K562 (cell line): ENCODE results near the gene AP1S3. TPM values are rescaled to one million over a fixed set of nuclear protein-coding genes. Genes with fewer than 3 reads are reported as not detected.

ENCODE experiments used
- ATAC-seq: fragments of 200-7000 bp; cut with Tn5 transposase; 3 replicates; pipeline ENCODE4 v1.9.1; 2020; ENCODE audit warnings: moderate library complexity
- BruUV-seq: library from RNA; stranded (reverse); fragments of 400-500 nt; replicated peaks from 2 replicates; lab custom pipeline; 2021; lab: Mats Ljungman, UMichigan
- CTCF ChIA-PET: fragments of 300-600 bp; formaldehyde crosslinking; extraction: SDS; loops from one replicate; lab custom pipeline; 2021; ENCODE audit warnings: low intra/inter-chr PET ratio; lab: Yijun Ruan, JAX
- POLR2A ChIA-PET: fragments of 300-600, 350-650 bp; sonication (Branson Sonifier 250); formaldehyde crosslinking; extraction: SDS; loops from one replicate; lab custom pipeline; 2021; ENCODE audit warnings: antibody characterized with exemption, inconsistent platforms; lab: Yijun Ruan, JAX
- DNase-seq, 4 experiments: peaks; one replicate each; pipeline versions ENCODE4 v3.0.0 to v3.0.0-alpha.2; 2011 to 2018; ENCODE audit warnings: low spot score in 3 of 4, mixed read lengths in 3 of 4; ENCODE audit errors: extremely low read depth in 1 of 4
- FAIRE-seq: peaks from 2 replicates; lab custom pipeline; 2011; peaks lifted over from hg19 to GRCh38; lab: Jason Lieb, UNC
- H2AFZ ChIP-seq: 2 replicates; pipeline ENCODE4 v1.6.0; 2011; ENCODE audit warnings: low read depth, low read length, control low read depth, inconsistent platforms
- H3K27ac ChIP-seq: fragments of 200-600 bp; 3 replicates; pipeline ENCODE4 v1.8.0; 2011; ENCODE audit warnings: low read depth, mild to moderate bottlenecking, control low read depth, inconsistent platforms, low read length, moderate library complexity, mixed read lengths; ENCODE audit errors: extremely low read depth
- H3K27me3 ChIP-seq, 2 experiments: fragments of 300-600 bp in 1 of 2; 2 replicates in 1 of 2; 3 replicates in 1 of 2; pipeline versions ENCODE4 v1.6.0 to v1.8.0; 2011; ENCODE audit warnings: inconsistent platforms in 2 of 2, low read length in 2 of 2, mild to moderate bottlenecking in 1 of 2, mixed read lengths in 1 of 2, moderate library complexity in 1 of 2; ENCODE audit not compliant: control insufficient read depth in 2 of 2, insufficient read depth in 2 of 2
- H3K36me3 ChIP-seq: fragments of 300-600 bp; 3 replicates; pipeline ENCODE4 v1.8.0; 2011; ENCODE audit warnings: mild to moderate bottlenecking, low read length, inconsistent platforms; ENCODE audit not compliant: control insufficient read depth, insufficient read depth
- H3K4me1 ChIP-seq, 2 experiments: fragments of 200-600 bp in 1 of 2; replicated peaks in 1 of 2; 2 replicates in 1 of 2; 3 replicates in 1 of 2; pipeline versions ENCODE4 v1.5.1 to v1.8.0; 2011; ENCODE audit warnings: inconsistent platforms in 2 of 2, low read length in 2 of 2, mild to moderate bottlenecking in 1 of 2, mixed read lengths in 1 of 2, moderate library complexity in 1 of 2; ENCODE audit not compliant: control insufficient read depth in 2 of 2, insufficient read depth in 2 of 2
- H3K4me2 ChIP-seq: 2 replicates; pipeline ENCODE4 v1.6.1; 2011; ENCODE audit warnings: low read length, control low read depth, inconsistent platforms, mixed read lengths; ENCODE audit not compliant: insufficient read depth
- H3K4me3 ChIP-seq: fragments of 200-600 bp; sonication (generic), shearing (Covaris generic); 2 replicates; pipeline ENCODE4 v1.5.1; 2016; ENCODE audit warnings: control low read depth, inconsistent platforms
- H3K79me2 ChIP-seq: fragments of 200-600 bp; 3 replicates; pipeline ENCODE4 v1.8.0; 2011; ENCODE audit warnings: low read length, inconsistent platforms; ENCODE audit not compliant: control insufficient read depth, insufficient read depth
- H3K9ac ChIP-seq, 2 experiments: 2 replicates each; pipeline versions ENCODE4 v1.6.0 to v1.6.1; 2011; ENCODE audit warnings: low read depth in 2 of 2, low read length in 2 of 2, control low read depth in 1 of 2, inconsistent platforms in 1 of 2, mild to moderate bottlenecking in 1 of 2, mixed read lengths in 1 of 2; ENCODE audit not compliant: insufficient read depth in 1 of 2
- H3K9me1 ChIP-seq: one replicate; pipeline ENCODE4 v1.6.0; 2011; ENCODE audit warnings: inconsistent platforms, mild to moderate bottlenecking, low read length, moderate library complexity; ENCODE audit not compliant: control insufficient read depth, insufficient read depth
- H3K9me3 ChIP-seq: replicated peaks from 2 replicates; pipeline ENCODE4 v1.5.1; 2011; ENCODE audit warnings: low read depth, low read length, inconsistent platforms; ENCODE audit not compliant: control insufficient read depth, insufficient read depth
- H4K20me1 ChIP-seq: replicated peaks from 2 replicates; pipeline ENCODE4 v1.6.1; 2011; ENCODE audit warnings: low read length, inconsistent platforms, mixed read lengths; ENCODE audit not compliant: control insufficient read depth, insufficient read depth
- E2F3 ChIP-seq: fragments of 250-450 bp; sonication (Bioruptor Pico); IDR thresholded peaks from 2 replicates; pipeline ENCODE4 v1.4.0; 2020; ENCODE audit warnings: mild to moderate bottlenecking
- GATAD2A ChIP-seq: fragments of 450-650 bp; IDR thresholded peaks from 2 replicates; pipeline ENCODE4 v1.6.1; 2017
- HDAC6 ChIP-seq: IDR thresholded peaks from 2 replicates; pipeline ENCODE4 v1.6.1; 2012; ENCODE audit warnings: low read depth, mild to moderate bottlenecking, control low read depth, inconsistent platforms, low read length, moderate library complexity
- HEY1 ChIP-seq: fragments of 250-450 bp; sonication (Bioruptor Pico); IDR thresholded peaks from 2 replicates; pipeline ENCODE4 v1.5.0; 2020; ENCODE audit warnings: mild to moderate bottlenecking, moderate library complexity, borderline replicate concordance
- MIER1 ChIP-seq: fragments of 450-650 bp; IDR thresholded peaks from 2 replicates; pipeline ENCODE4 v1.6.1; 2016; ENCODE audit warnings: antibody characterized with exemption, mild to moderate bottlenecking, low read depth
- NFATC3 ChIP-seq: fragments of 450-650 bp; IDR thresholded peaks from 2 replicates; pipeline ENCODE4 v1.6.1; 2017; ENCODE audit warnings: mild to moderate bottlenecking
- NR3C1 ChIP-seq: sonication (generic); formaldehyde crosslinking; IDR thresholded peaks from 2 replicates; pipeline ENCODE4 v1.8.1; 2022; ENCODE audit warnings: missing genetic modification reagents
- RBM17 ChIP-seq: fragments of 200-400 bp; formaldehyde crosslinking; IDR thresholded peaks from 2 replicates; pipeline ENCODE4 v1.6.1; 2017; ENCODE audit warnings: low read depth, mild to moderate bottlenecking, low read length, borderline replicate concordance
- SMAD1 ChIP-seq: fragments of 150-350 bp; IDR thresholded peaks from 2 replicates; pipeline ENCODE4 v1.6.1; 2014; ENCODE audit warnings: low read length, low read depth; ENCODE audit not compliant: partially characterized antibody
- SMARCB1 ChIP-seq: IDR thresholded peaks from 2 replicates; pipeline ENCODE4 v1.6.1; 2011; ENCODE audit warnings: improper control_type of control experiment, low read depth; ENCODE audit not compliant: insufficient read length
- SRSF1 ChIP-seq: fragments of 200-400 bp; formaldehyde crosslinking; IDR thresholded peaks from 2 replicates; pipeline ENCODE4 v1.6.1; 2017; ENCODE audit warnings: mild to moderate bottlenecking, low read depth, low read length, moderate library complexity
- ZNF263 ChIP-seq: sonication (generic); formaldehyde crosslinking; IDR thresholded peaks from 2 replicates; pipeline ENCODE4 v1.8.0; 2022; ENCODE audit warnings: mild to moderate bottlenecking, missing genetic modification reagents, borderline replicate concordance
- ZNF507 ChIP-seq: conservative IDR thresholded peaks from 2 replicates; pipeline ENCODE4 v1.6.1; 2017; ENCODE audit warnings: missing genetic modification characterization, missing compliant biosample characterization
- ZNF561 ChIP-seq: fragments of 450-650 bp; formaldehyde crosslinking; conservative IDR thresholded peaks from 2 replicates; pipeline ENCODE4 v1.4.0; 2020; ENCODE audit warnings: mild to moderate bottlenecking, moderate library complexity
- ZNF695 ChIP-seq: fragments of 450-650 bp; formaldehyde crosslinking; IDR thresholded peaks from 2 replicates; pipeline ENCODE4 v1.4.0; 2020; ENCODE audit warnings: mild to moderate bottlenecking, moderate library complexity
- WGBS: fragments of 100-300 bp; shearing (Covaris generic); methylation state at CpG from one replicate; pipeline ENCODE4 v1.1.6; 2016; ENCODE audit warnings: low coverage, mixed read lengths; ENCODE audit not compliant: insufficient coverage; ENCODE audit errors: missing lambda C conversion rate; 5-methylcytosine and 5-hydroxymethylcytosine counted together
- in situ Hi-C: fragments of 300-500 bp; cut with MboI; formaldehyde crosslinking; loops from 4 replicates; pipeline ENCODE4 v1.15.0; 2018; ENCODE audit warnings: inconsistent platforms, mixed read lengths
- intact Hi-C: fragments of 100-400 bp; cut with micrococcal nuclease; formaldehyde crosslinking; loops from 2 replicates; pipeline ENCODE4 v1.14.2; 2022
- polyA plus RNA-seq, 8 experiments: library from polyadenylated mRNA; depleted of rRNA in 4 of 8; stranded (reverse) in 5 of 8; unstranded in 3 of 8; fragments of >200 nt; fragmentation: Nextera tagmentation in 2 of 8; fragmentation: Illumina TruSeq in 1 of 8; extraction: Ambion mirVana in 2 of 8; extraction: Trizol in 1 of 8; gene quantifications; 2 replicates each; pipeline versions ENCODE4 v1.2.1 to v1.2.3, GENCODE V29; 2011 to 2014; ENCODE audit warnings: inconsistent platforms in 1 of 8, missing spikeins in 1 of 8
- total RNA-seq, 7 experiments: library from RNA; depleted of rRNA in 6 of 7; stranded (reverse); fragments of >200 nt in 6 of 7; fragmentation: Illumina TruSeq in 2 of 7; extraction: Trizol in 2 of 7; gene quantifications; 2 replicates each; pipeline versions ENCODE4 v1.2.1 to v1.2.3, GENCODE V29; 2011 to 2021; ENCODE audit warnings: low replicate concordance in 1 of 7
- TF ChIP-seq, protein P1 (sequence below): sonication (generic); formaldehyde crosslinking; IDR thresholded peaks from 2 replicates; pipeline ENCODE4 v1.9.0; 2022; ENCODE audit warnings: mild to moderate bottlenecking, missing genetic modification reagents
- TF ChIP-seq, protein P2 (sequence below): sonication (generic); formaldehyde crosslinking; IDR thresholded peaks from 2 replicates; pipeline ENCODE4 v1.8.0; 2022; ENCODE audit warnings: missing genetic modification reagents, mild to moderate bottlenecking, moderate library complexity, borderline replicate concordance
- TF ChIP-seq, protein P3 (sequence below): fragments of 450-650 bp; IDR thresholded peaks from 2 replicates; pipeline ENCODE4 v1.7.1; 2018; ENCODE audit warnings: mild to moderate bottlenecking, low read depth; ENCODE audit not compliant: partially characterized antibody
- TF ChIP-seq, protein P4 (sequence below): IDR thresholded peaks from 2 replicates; pipeline ENCODE4 v1.6.1; 2016; ENCODE audit warnings: missing genetic modification characterization, missing compliant biosample characterization

Gene AP1S3
- total and polyA plus RNA-seq, 9 of the 15 experiments (the other 6 are each of a cell fraction or from before 2014, with no cell fraction given), result 0.50 to 3.8 (median 2.1) TPM

DNA sequence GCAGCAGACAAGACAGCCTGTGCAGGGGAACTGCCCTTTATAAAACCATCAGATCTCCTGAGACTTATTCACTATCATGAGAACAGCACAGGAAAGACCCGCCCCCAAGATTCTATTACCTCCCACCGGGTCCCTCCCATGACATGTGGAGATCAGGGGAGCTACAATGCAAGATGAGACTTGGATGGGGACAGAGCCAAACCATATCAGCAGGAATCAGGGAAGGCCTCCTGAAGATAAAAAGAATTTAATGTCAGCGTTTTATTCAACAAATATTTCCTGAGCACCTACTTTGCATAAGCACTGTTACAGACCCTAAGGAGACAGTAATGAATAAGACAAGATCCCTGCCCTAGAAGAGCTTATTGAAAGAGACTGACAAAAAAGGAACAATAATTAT is 105.0 kb downstream of the AP1S3 start (continued):
- TF ChIP-seq NR3C1 (no peak), E2F3 (no peak), SMAD1 (no peak), ZNF695 (CRISPR knock-in tag) (no peak)
- TF ChIP-seq, protein P1, sequence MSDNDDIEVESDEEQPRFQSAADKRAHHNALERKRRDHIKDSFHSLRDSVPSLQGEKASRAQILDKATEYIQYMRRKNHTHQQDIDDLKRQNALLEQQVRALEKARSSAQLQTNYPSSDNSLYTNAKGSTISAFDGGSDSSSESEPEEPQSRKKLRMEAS (CRISPR knock-in tag), result no peak

DNA sequence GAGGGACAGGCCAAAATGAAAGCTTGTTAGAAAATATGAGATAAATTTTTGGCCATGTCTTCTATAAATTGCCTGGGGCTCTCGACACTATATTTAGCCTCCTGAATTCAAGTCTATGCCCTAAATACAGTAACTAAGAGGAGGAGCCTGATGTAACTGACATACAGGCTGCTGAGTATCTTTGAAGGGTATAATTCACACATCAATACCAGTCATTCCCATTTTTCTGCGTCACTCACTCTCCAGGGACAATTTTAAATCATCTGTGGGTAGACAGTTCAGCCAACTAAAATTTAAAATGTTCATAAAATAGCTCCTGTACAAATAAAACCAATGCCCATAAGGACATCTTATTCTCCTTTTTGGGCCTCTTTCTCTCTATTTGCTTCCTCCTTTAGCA is 105.9 kb downstream of the AP1S3 start:
- Histone ChIP-seq H3K27me3 (no peaks in the 10 kb centered on the region), H3K79me2 (no peaks in the 10 kb centered on the region), H4K20me1 (no peaks in the 10 kb centered on the region), H3K9me1 (no peaks in the 10 kb centered on the region), H3K36me3 (no peaks in the 10 kb centered on the region), H3K9me3 (no peaks in the 10 kb centered on the region), H3K4me2 (no peak overlapping the region), H3K4me1 (no peaks in the 10 kb centered on the region), H3K27ac (no peak overlapping the region), H3K4me3 (no peak overlapping the region), H3K9ac (no peak overlapping the region), H2AFZ (no peak overlapping the region)
- no peak for TF ChIP-seq SMARCB1
- TF ChIP-seq GATAD2A, result no peak
- TF ChIP-seq, protein P2, sequence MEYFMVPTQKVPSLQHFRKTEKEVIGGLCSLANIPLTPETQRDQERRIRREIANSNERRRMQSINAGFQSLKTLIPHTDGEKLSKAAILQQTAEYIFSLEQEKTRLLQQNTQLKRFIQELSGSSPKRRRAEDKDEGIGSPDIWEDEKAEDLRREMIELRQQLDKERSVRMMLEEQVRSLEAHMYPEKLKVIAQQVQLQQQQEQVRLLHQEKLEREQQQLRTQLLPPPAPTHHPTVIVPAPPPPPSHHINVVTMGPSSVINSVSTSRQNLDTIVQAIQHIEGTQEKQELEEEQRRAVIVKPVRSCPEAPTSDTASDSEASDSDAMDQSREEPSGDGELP (CRISPR knock-in tag), result no peak
- TF ChIP-seq ZNF263 (CRISPR knock-in tag), result no peak
- TF ChIP-seq ZNF561 (CRISPR knock-in tag), result no peak
- TF ChIP-seq SRSF1, result no peak
- TF ChIP-seq, protein P3, sequence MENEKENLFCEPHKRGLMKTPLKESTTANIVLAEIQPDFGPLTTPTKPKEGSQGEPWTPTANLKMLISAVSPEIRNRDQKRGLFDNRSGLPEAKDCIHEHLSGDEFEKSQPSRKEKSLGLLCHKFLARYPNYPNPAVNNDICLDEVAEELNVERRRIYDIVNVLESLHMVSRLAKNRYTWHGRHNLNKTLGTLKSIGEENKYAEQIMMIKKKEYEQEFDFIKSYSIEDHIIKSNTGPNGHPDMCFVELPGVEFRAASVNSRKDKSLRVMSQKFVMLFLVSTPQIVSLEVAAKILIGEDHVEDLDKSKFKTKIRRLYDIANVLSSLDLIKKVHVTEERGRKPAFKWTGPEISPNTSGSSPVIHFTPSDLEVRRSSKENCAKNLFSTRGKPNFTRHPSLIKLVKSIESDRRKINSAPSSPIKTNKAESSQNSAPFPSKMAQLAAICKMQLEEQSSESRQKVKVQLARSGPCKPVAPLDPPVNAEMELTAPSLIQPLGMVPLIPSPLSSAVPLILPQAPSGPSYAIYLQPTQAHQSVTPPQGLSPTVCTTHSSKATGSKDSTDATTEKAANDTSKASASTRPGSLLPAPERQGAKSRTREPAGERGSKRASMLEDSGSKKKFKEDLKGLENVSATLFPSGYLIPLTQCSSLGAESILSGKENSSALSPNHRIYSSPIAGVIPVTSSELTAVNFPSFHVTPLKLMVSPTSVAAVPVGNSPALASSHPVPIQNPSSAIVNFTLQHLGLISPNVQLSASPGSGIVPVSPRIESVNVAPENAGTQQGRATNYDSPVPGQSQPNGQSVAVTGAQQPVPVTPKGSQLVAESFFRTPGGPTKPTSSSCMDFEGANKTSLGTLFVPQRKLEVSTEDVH, result no peak
- no peak for TF ChIP-seq NFATC3
- no peak for TF ChIP-seq MIER1
- TF ChIP-seq ZNF507, result no peak
- no peak for TF ChIP-seq RBM17
- TF ChIP-seq, protein P4, sequence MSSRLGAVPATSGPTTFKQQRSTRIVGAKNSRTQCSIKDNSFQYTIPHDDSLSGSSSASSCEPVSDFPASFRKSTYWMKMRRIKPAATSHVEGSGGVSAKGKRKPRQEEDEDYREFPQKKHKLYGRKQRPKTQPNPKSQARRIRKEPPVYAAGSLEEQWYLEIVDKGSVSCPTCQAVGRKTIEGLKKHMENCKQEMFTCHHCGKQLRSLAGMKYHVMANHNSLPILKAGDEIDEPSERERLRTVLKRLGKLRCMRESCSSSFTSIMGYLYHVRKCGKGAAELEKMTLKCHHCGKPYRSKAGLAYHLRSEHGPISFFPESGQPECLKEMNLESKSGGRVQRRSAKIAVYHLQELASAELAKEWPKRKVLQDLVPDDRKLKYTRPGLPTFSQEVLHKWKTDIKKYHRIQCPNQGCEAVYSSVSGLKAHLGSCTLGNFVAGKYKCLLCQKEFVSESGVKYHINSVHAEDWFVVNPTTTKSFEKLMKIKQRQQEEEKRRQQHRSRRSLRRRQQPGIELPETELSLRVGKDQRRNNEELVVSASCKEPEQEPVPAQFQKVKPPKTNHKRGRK (tag), result no peak
- TF ChIP-seq HEY1 (CRISPR knock-in tag), result no peak
- no peak for TF ChIP-seq HDAC6
- intact Hi-C loops (no loop called here), in situ Hi-C loops (no loop called here)
- DNase-seq, result no peak
- no peak for FAIRE-seq
- no TSS peak for BruUV-seq
- WGBS, result 23% methylated on average over 2 of the region's 2 CpGs
- POLR2A ChIA-PET, result interaction anchor here (1.8 kb wide), 1 partner anchor 8 kb away, joined by 5 read pairs; no protein-coding TSS in a partner anchor
- CTCF ChIA-PET, result no interaction called here
- no peak for ATAC-seq
